HG03520 (cell line): ENCODE data around the gene HDHD3.

Experiments
- ATAC-seq: cut with Tn5 transposase; IDR thresholded peaks from one replicate; pipeline ENCODE4 v1.9.1; 2021; ENCODE audit warnings: mild to moderate bottlenecking, moderate library complexity; ENCODE audit not compliant: unreplicated experiment

Gene HDHD3

GRCh38 chr9:113340011-113340699, 36.6 kb downstream of the HDHD3 start, which contains the start of gene WDR31:
TSS of gene WDR31 (minus strand) at chr9:113340275. CDS start at chr9:113332022, 8,253 bp downstream.
- ATAC-seq: peak; percentile 97

- no peak for ATAC-seq
Observed at GRCh38 chr9:113337714-113338113, 39.1 kb downstream of the HDHD3 start.

- ATAC-seq: no peak
Observed at GRCh38 chr9:113331780-113332179, 45.0 kb downstream of the HDHD3 start.

GRCh38 chr9:113328045-113328782, 48.6 kb downstream of the HDHD3 start:
- no peak for ATAC-seq

- no peak for ATAC-seq
Observed at GRCh38 chr9:113326230-113326629, 50.6 kb downstream of the HDHD3 start.
